SK-N-SH (cell line): Measurements from ENCODE around the gene FLRT2. TPM values are rescaled to one million over a fixed set of nuclear protein-coding genes. Genes with fewer than 3 reads are reported as not detected.

Source experiments
- CTCF ChIA-PET: fragments of 300-600, 350-600 bp; formaldehyde crosslinking; extraction: SDS; loops from one replicate; lab custom pipeline; 2021; lab: Yijun Ruan, JAX
- POLR2A ChIA-PET: fragments of 350-600 bp; sonication (Branson Sonifier 250); formaldehyde crosslinking; extraction: SDS; loops from one replicate; lab custom pipeline; 2020; ENCODE audit warnings: antibody characterized with exemption, inconsistent platforms; lab: Yijun Ruan, JAX
- DNase-seq: peaks from one replicate; pipeline ENCODE4 v3.0.0; 2012
- H2AFZ ChIP-seq: fragments of 200-600 bp; sonication (generic); 2 replicates; pipeline ENCODE4 v1.8.1; 2016; ENCODE audit warnings: antibody characterized with exemption, mild to moderate bottlenecking, low read depth
- H3F3A ChIP-seq: fragments of 200-600 bp; sonication (generic); replicated peaks from 2 replicates; pipeline ENCODE3; 2016; ENCODE audit warnings: antibody characterized with exemption, mild to moderate bottlenecking; ENCODE audit not compliant: insufficient read depth
- H3K27ac ChIP-seq, 2 experiments: fragments of 200-500 bp in 1 of 2; fragments of 200-600 bp in 1 of 2; sonication (Bioruptor generic) in 1 of 2; sonication (generic), shearing (Covaris generic) in 1 of 2; 2 replicates each; pipeline versions ENCODE4 v1.5.1 to v1.6.1; 2014 to 2016; ENCODE audit warnings: low read depth in 2 of 2, inconsistent platforms in 1 of 2, low read length in 1 of 2, mild to moderate bottlenecking in 1 of 2, mixed read lengths in 1 of 2
- H3K27me3 ChIP-seq: fragments of 200-600 bp; sonication (generic), shearing (Covaris generic); 2 replicates; pipeline ENCODE4 v1.6.1; 2016; ENCODE audit warnings: mixed run types; ENCODE audit not compliant: insufficient read depth
- H3K36me3 ChIP-seq, 2 experiments: fragments of 200-500 bp in 1 of 2; fragments of 200-600 bp in 1 of 2; sonication (Bioruptor generic) in 1 of 2; sonication (generic) in 1 of 2; replicated peaks in 1 of 2; 2 replicates each; pipeline versions ENCODE3 to v1.5.1; 2014 to 2016; ENCODE audit warnings: low read length in 1 of 2, mild to moderate bottlenecking in 1 of 2; ENCODE audit not compliant: insufficient read depth in 2 of 2, control insufficient read depth in 1 of 2
- H3K4me1 ChIP-seq, 2 experiments: fragments of 200-500 bp in 1 of 2; fragments of 200-600 bp in 1 of 2; sonication (Bioruptor generic) in 1 of 2; sonication (generic), shearing (Covaris generic) in 1 of 2; 2 replicates each; pipeline versions ENCODE4 v1.5.1 to v1.6.1; 2014 to 2016; ENCODE audit warnings: low read depth in 1 of 2, low read length in 1 of 2, mixed run types in 1 of 2; ENCODE audit not compliant: insufficient read depth in 2 of 2, control insufficient read depth in 1 of 2
- H3K4me2 ChIP-seq: fragments of 200-600 bp; sonication (generic), shearing (Covaris generic); 2 replicates; pipeline ENCODE4 v1.6.1; 2017; ENCODE audit warnings: mixed run types
- H3K4me3 ChIP-seq, 2 experiments: fragments of 200-500 bp in 1 of 2; fragments of 200-600 bp in 1 of 2; sonication (Bioruptor generic) in 1 of 2; sonication (generic), shearing (Covaris generic) in 1 of 2; 2 replicates each; pipeline versions ENCODE4 v1.5.1 to v1.8.1; 2014 to 2016; ENCODE audit warnings: low read depth in 2 of 2, inconsistent platforms in 1 of 2, low read length in 1 of 2, mild to moderate bottlenecking in 1 of 2, mixed read lengths in 1 of 2, moderate library complexity in 1 of 2
- H3K79me2 ChIP-seq: fragments of 200-600 bp; sonication (generic); 2 replicates; pipeline ENCODE4 v1.8.1; 2017; ENCODE audit warnings: mild to moderate bottlenecking; ENCODE audit not compliant: insufficient read depth
- H3K9ac ChIP-seq: fragments of 200-600 bp; sonication (generic); 2 replicates; pipeline ENCODE4 v1.6.1; 2017; ENCODE audit warnings: mixed run types
- H3K9me2 ChIP-seq: fragments of 200-600 bp; sonication (generic); 2 replicates; pipeline ENCODE4 v1.6.1; 2017; ENCODE audit warnings: mixed run types
- H3K9me3 ChIP-seq: fragments of 200-600 bp; sonication (generic); 2 replicates; pipeline ENCODE4 v1.6.1; 2017; ENCODE audit warnings: mixed run types, mild to moderate bottlenecking, moderate library complexity
- H4K20me1 ChIP-seq: fragments of 200-600 bp; sonication (generic); 2 replicates; pipeline ENCODE4 v1.6.1; 2017; ENCODE audit warnings: mild to moderate bottlenecking, mixed run types; ENCODE audit not compliant: insufficient read depth
- CTCF ChIP-seq: fragments of 200-600 bp; sonication (generic); IDR thresholded peaks from 2 replicates; pipeline ENCODE4 v1.6.1; 2017; ENCODE audit warnings: antibody characterized with exemption, mild to moderate bottlenecking, moderate library complexity
- ELF1 ChIP-seq: IDR thresholded peaks from 2 replicates; pipeline ENCODE4 v1.4.0; 2012
- EP300 ChIP-seq, 2 experiments: IDR thresholded peaks; 2 replicates each; pipeline versions ENCODE4 v1.4.0 to v1.6.1; 2012; ENCODE audit warnings: borderline replicate concordance in 1 of 2, low read depth in 1 of 2, low read length in 1 of 2
- FOXM1 ChIP-seq: IDR thresholded peaks from 2 replicates; pipeline ENCODE4 v1.4.0; 2012; ENCODE audit warnings: low read depth, mild to moderate bottlenecking
- GABPA ChIP-seq: IDR thresholded peaks from 2 replicates; pipeline ENCODE4 v1.4.0; 2012; ENCODE audit warnings: low read depth, mild to moderate bottlenecking
- GATA2 ChIP-seq: sonication (generic); formaldehyde crosslinking; IDR thresholded peaks from 2 replicates; pipeline ENCODE4 v1.5.0; 2020; ENCODE audit warnings: mild to moderate bottlenecking, missing genetic modification reagents
- IRF3 ChIP-seq: fragments of 150-350 bp; IDR thresholded peaks from 2 replicates; pipeline ENCODE4 v1.6.1; 2016; ENCODE audit warnings: mild to moderate bottlenecking, low read depth, low read length
- JUND ChIP-seq: IDR thresholded peaks from 2 replicates; pipeline ENCODE4 v1.4.0; 2012
- NFIC ChIP-seq: IDR thresholded peaks from 2 replicates; pipeline ENCODE4 v1.4.0; 2012; ENCODE audit warnings: borderline replicate concordance
- POLR2AphosphoS5 ChIP-seq: IDR thresholded peaks from 2 replicates; pipeline ENCODE4 v1.6.1; 2012; ENCODE audit warnings: low read depth, low read length
- RAD21 ChIP-seq: IDR thresholded peaks from 2 replicates; pipeline ENCODE4 v1.6.1; 2012; ENCODE audit warnings: mild to moderate bottlenecking, low read length
- REST ChIP-seq: IDR thresholded peaks from 2 replicates; pipeline ENCODE4 v1.6.1; 2012; ENCODE audit warnings: mild to moderate bottlenecking, low read depth, low read length, moderate library complexity
- RXRA ChIP-seq: IDR thresholded peaks from 2 replicates; pipeline ENCODE4 v1.4.0; 2012; ENCODE audit warnings: low read depth, mild to moderate bottlenecking, borderline replicate concordance
- TAF1 ChIP-seq: IDR thresholded peaks from 2 replicates; pipeline ENCODE4 v1.6.1; 2012; ENCODE audit warnings: low read depth, mild to moderate bottlenecking, low read length, moderate library complexity, borderline replicate concordance
- TEAD4 ChIP-seq: IDR thresholded peaks from 2 replicates; pipeline ENCODE4 v1.4.0; 2012; ENCODE audit warnings: mild to moderate bottlenecking, borderline replicate concordance; ENCODE audit not compliant: insufficient read depth
- YY1 ChIP-seq: IDR thresholded peaks from 2 replicates; pipeline ENCODE4 v1.4.0; 2012; ENCODE audit warnings: low read depth, mild to moderate bottlenecking
- WGBS: methylation state at CpG from one replicate; pipeline ENCODE4 v1.1.6; 2017; ENCODE audit warnings: low lambda C conversion rate; 5-methylcytosine and 5-hydroxymethylcytosine counted together
- polyA plus RNA-seq, 3 experiments: library from polyadenylated mRNA; depleted of rRNA; stranded (reverse); fragments of >200 nt; gene quantifications; 2 replicates each; pipeline ENCODE4 v1.2.3, GENCODE V29; 2012
- TF ChIP-seq, protein P1 (sequence below): IDR thresholded peaks from 2 replicates; pipeline ENCODE4; 2012
- TF ChIP-seq, protein P2 (sequence below): fragments of 150-350 bp; IDR thresholded peaks from 2 replicates; pipeline ENCODE4 v1.6.1; 2017; ENCODE audit warnings: antibody characterized with exemption, low read length, low read depth, borderline replicate concordance

FLRT2 gene
- polyA plus RNA-seq, 1 of the 3 experiments (the other 2 are of a cell fraction): 10.8 TPM

DNA sequence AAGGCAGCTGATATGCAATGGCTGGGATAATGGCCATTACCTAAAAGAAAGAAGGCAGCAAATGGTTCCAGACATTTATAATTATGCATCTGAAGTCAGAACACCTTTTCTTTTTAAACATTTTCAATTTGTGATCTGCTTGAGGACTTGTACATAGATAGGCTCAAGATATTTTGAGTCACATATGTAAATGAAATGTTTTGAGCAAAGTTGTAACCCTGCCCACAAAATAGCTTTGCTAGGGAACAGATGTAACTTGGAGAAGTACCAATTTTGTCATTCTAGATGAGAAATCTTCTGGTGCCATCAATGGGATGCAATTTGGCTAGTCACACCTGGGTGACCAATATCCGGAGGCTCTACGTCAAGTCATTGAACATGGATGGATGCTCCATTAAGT, 123.1 kb downstream of the FLRT2 start:
- H4K20me1 ChIP-seq: no peaks in the 10 kb centered on the region
- H3K36me3 ChIP-seq: no peaks in the 10 kb centered on the region
- POLR2A ChIA-PET: no interaction called here
- WGBS: 75% methylated on average over 2 of the region's 2 CpGs
- H3K9ac ChIP-seq: no peak overlapping the region
- 0 out of 2 replicates have a peak, but pooled peaks cover 5% of the 10 kb centered on the region for H3K9me2 ChIP-seq
- H3K4me1 ChIP-seq: no peaks in the 10 kb centered on the region
- no peak overlapping the region for H2AFZ ChIP-seq
- no peak for DNase-seq
- H3K79me2 ChIP-seq: no peaks in the 10 kb centered on the region
- no peak overlapping the region for H3K27ac ChIP-seq
- H3K4me3 ChIP-seq: no peak overlapping the region
- TF ChIP-seq, protein P1, sequence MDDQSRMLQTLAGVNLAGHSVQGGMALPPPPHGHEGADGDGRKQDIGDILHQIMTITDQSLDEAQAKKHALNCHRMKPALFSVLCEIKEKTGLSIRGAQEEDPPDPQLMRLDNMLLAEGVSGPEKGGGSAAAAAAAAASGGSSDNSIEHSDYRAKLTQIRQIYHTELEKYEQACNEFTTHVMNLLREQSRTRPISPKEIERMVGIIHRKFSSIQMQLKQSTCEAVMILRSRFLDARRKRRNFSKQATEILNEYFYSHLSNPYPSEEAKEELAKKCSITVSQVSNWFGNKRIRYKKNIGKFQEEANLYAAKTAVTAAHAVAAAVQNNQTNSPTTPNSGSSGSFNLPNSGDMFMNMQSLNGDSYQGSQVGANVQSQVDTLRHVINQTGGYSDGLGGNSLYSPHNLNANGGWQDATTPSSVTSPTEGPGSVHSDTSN: no peak
- TF ChIP-seq RAD21 (no peak), EP300 (IDR thresholded peaks at IDR 0.05; ENCODE audit: borderline replicate concordance in 1 of 2, low read depth in 1 of 2, low read length in 1 of 2) (no peak), YY1 (no peak), GATA2 (CRISPR knock-in tag) (no peak), RXRA (no peak), IRF3 (no peak), GABPA (no peak), CTCF (no peak), NFIC (no peak)
- TF ChIP-seq, protein P2, sequence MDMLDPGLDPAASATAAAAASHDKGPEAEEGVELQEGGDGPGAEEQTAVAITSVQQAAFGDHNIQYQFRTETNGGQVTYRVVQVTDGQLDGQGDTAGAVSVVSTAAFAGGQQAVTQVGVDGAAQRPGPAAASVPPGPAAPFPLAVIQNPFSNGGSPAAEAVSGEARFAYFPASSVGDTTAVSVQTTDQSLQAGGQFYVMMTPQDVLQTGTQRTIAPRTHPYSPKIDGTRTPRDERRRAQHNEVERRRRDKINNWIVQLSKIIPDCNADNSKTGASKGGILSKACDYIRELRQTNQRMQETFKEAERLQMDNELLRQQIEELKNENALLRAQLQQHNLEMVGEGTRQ: no peak
- H3K9me3 ChIP-seq: no peaks in the 10 kb centered on the region
- CTCF ChIA-PET: no interaction called here
- H3K27me3 ChIP-seq: no peaks in the 10 kb centered on the region
- no peak overlapping the region for H3K4me2 ChIP-seq
- no peaks in the 10 kb centered on the region for H3F3A ChIP-seq

DNA sequence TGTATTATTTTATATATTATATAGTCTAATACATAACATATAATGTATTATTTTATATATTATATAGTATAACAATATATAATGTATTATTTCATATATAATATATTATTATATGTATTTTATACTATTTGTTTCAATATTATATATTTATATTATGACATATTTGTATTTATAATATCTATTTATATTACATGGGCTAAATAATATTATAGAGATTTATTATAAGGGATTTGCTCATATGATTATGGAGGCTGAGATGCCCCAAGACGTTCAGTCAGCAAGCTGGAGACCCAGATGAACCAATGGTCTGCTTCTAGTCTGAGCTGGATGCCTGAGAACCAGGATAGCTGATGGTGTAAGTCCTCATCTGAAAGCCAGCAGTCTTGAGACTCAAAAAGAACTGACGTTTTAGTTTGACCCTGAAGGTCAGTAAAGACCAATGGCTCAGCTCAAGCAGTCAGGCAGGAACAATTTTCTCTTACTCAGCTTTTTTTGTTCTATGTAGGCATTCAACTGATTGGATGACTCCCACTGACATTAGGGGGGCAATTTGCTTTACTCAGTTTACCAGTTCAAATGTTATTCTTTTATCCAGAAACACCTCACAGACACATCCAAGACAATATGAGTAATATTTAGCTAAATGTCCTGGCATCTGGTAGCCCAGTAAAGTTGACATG, 130.4 kb downstream of the FLRT2 start:
- CTCF ChIA-PET: no interaction called here
- TF ChIP-seq REST (no peak), JUND (no peak), POLR2AphosphoS5 (no peak), TEAD4 (no peak), FOXM1 (no peak), NFIC (no peak), ELF1 (no peak), GATA2 (CRISPR knock-in tag) (no peak), TAF1 (no peak)

More for the DNA sequence above, 130.4 kb downstream of the FLRT2 start:
- no peaks in the 10 kb centered on the region for H3K9me2 ChIP-seq
- no peak overlapping the region for H3K27ac ChIP-seq
- no peaks in the 10 kb centered on the region for H3K4me1 ChIP-seq
- H2AFZ ChIP-seq: no peak overlapping the region
- POLR2A ChIA-PET: no interaction called here
- H4K20me1 ChIP-seq: no peaks in the 10 kb centered on the region
- H3K27me3 ChIP-seq: peaks cover 8% of the 10 kb centered on the region
- no peaks in the 10 kb centered on the region for H3K36me3 ChIP-seq
- H3K79me2 ChIP-seq: no peaks in the 10 kb centered on the region
- no peak overlapping the region for H3K4me2 ChIP-seq
- no peaks in the 10 kb centered on the region for H3F3A ChIP-seq
- H3K9ac ChIP-seq: no peak overlapping the region
- H3K9me3 ChIP-seq: no peaks in the 10 kb centered on the region
- no peak overlapping the region for H3K4me3 ChIP-seq
- WGBS: 2% methylated on average over 2 of the region's 2 CpGs
- DNase-seq: no peak
